ENCODE results near the gene MUCL3. TPM values are rescaled to one million over a fixed set of nuclear protein-coding genes. Genes with fewer than 3 reads are reported as not detected.
"Not testable (repeated sequence)": the region's sequence is repeated elsewhere in the genome, so short reads cannot be mapped to it uniquely, and the experiment has no call there.

MUCL3 gene
- total RNA-seq, 2 experiments from 2014 or later: not detected

- no peaks in the 10 kb centered on the region for H3K9me3 Mint-ChIP-seq
- CTCF ChIA-PET: interaction anchor here (1.1 to 1.3 kb wide), 2 partner anchors 39 to 125 kb away, joined by 3 to 6 read pairs; no protein-coding TSS in a partner anchor
- H3K27me3 Mint-ChIP-seq (ENCODE audit: low read depth): peaks cover 4% of the 10 kb centered on the region
- no peak for DNase-seq
- intact Hi-C loops (cut with micrococcal nuclease): no loop called here
- no peaks in the 10 kb centered on the region for H3K36me3 Mint-ChIP-seq (ENCODE audit: low read depth)
- H3K4me3 Mint-ChIP-seq: peak overlapping the region; percentile 71
- no peak overlapping the region for H3K27ac Mint-ChIP-seq
- H3K4me1 Mint-ChIP-seq (ENCODE audit: low read depth): peaks cover 13% of the 10 kb centered on the region
Observed at GRCh38 chr6:30954631-30955366, 14.0 kb downstream of the MUCL3 start.

GRCh38 chr6:30955367-30956042, 14.7 kb downstream of the MUCL3 start:
- Mint-ChIP-seq H3K27me3 (ENCODE audit: low read depth) (peaks cover 4% of the 10 kb centered on the region), H3K9me3 (no peaks in the 10 kb centered on the region), H3K27ac (no peak overlapping the region), H3K4me3 (peak overlapping the region; percentile 71), H3K36me3 (ENCODE audit: low read depth) (no peaks in the 10 kb centered on the region), H3K4me1 (ENCODE audit: low read depth) (peaks cover 13% of the 10 kb centered on the region)
- intact Hi-C loops (cut with micrococcal nuclease): no loop called here
- peak; percentile 82 for DNase-seq
- CTCF ChIA-PET: interaction anchor here (0.7 to 1.3 kb wide), 2 partner anchors 40 to 125 kb away, joined by 3 to 6 read pairs; no protein-coding TSS in a partner anchor

- DNase-seq: no peak
- intact Hi-C loops (cut with micrococcal nuclease): no loop called here
- CTCF ChIA-PET: interaction anchor here (0.7 kb wide), 1 partner anchor 814 kb away, joined by 3 read pairs; no protein-coding TSS in a partner anchor
- no peaks in the 10 kb centered on the region for H3K9me3 Mint-ChIP-seq
- H3K36me3 Mint-ChIP-seq (ENCODE audit: low read depth): no peaks in the 10 kb centered on the region
- H3K27me3 Mint-ChIP-seq (ENCODE audit: low read depth): peaks cover 4% of the 10 kb centered on the region
- H3K4me1 Mint-ChIP-seq (ENCODE audit: low read depth): peaks cover 13% of the 10 kb centered on the region
- no peak overlapping the region for H3K27ac Mint-ChIP-seq
- no peak overlapping the region for H3K4me3 Mint-ChIP-seq
Observed at GRCh38 chr6:30957716-30958115, 16.9 kb downstream of the MUCL3 start.

GRCh38 chr6:30960907-30961673, 20.3 kb downstream of the MUCL3 start:
- Mint-ChIP-seq H3K4me1 (ENCODE audit: low read depth) (peaks cover 5% of the 10 kb centered on the region), H3K27ac (no peak overlapping the region), H3K4me3 (no peak overlapping the region), H3K9me3 (no peaks in the 10 kb centered on the region), H3K27me3 (ENCODE audit: low read depth) (peaks cover 13% of the 10 kb centered on the region), H3K36me3 (ENCODE audit: low read depth) (no peaks in the 10 kb centered on the region)
- DNase-seq: no peak
- intact Hi-C loops (cut with micrococcal nuclease): no loop called here
- CTCF ChIA-PET: no interaction called here

GRCh38 chr6:30962716-30963115, 21.9 kb downstream of the MUCL3 start:
- CTCF ChIA-PET: no interaction called here
- H3K9me3 Mint-ChIP-seq: no peaks in the 10 kb centered on the region
- intact Hi-C loops (cut with micrococcal nuclease): no loop called here
- no peak overlapping the region for H3K27ac Mint-ChIP-seq
- H3K4me3 Mint-ChIP-seq: no peak overlapping the region
- no peaks in the 10 kb centered on the region for H3K36me3 Mint-ChIP-seq (ENCODE audit: low read depth)
- DNase-seq: no peak
- H3K27me3 Mint-ChIP-seq (ENCODE audit: low read depth): peaks cover 13% of the 10 kb centered on the region
- no peaks in the 10 kb centered on the region for H3K4me1 Mint-ChIP-seq (ENCODE audit: low read depth)

- Mint-ChIP-seq H3K27me3 (ENCODE audit: low read depth) (peaks cover 13% of the 10 kb centered on the region), H3K4me1 (ENCODE audit: low read depth) (no peaks in the 10 kb centered on the region), H3K27ac (no peak overlapping the region), H3K4me3 (no peak overlapping the region), H3K9me3 (no peaks in the 10 kb centered on the region), H3K36me3 (ENCODE audit: low read depth) (no peaks in the 10 kb centered on the region)
- no peak for DNase-seq
- CTCF ChIA-PET: interaction anchor here (1.1 kb wide), 1 partner anchor 116 kb away, joined by 6 read pairs; no protein-coding TSS in a partner anchor
- intact Hi-C loops (cut with micrococcal nuclease): no loop called here
Observed at GRCh38 chr6:30963641-30964040, 22.9 kb downstream of the MUCL3 start.

GRCh38 chr6:30964075-30964474, 23.3 kb downstream of the MUCL3 start:
- no peaks in the 10 kb centered on the region for H3K4me1 Mint-ChIP-seq (ENCODE audit: low read depth)
- intact Hi-C loops (cut with micrococcal nuclease): no loop called here
- no peaks in the 10 kb centered on the region for H3K9me3 Mint-ChIP-seq
- H3K27me3 Mint-ChIP-seq (ENCODE audit: low read depth): peaks cover 12% of the 10 kb centered on the region
- no peak overlapping the region for H3K4me3 Mint-ChIP-seq
- CTCF ChIA-PET: interaction anchor here (1.1 kb wide), 1 partner anchor 115 kb away, joined by 6 read pairs; no protein-coding TSS in a partner anchor
- H3K27ac Mint-ChIP-seq: no peak overlapping the region
- H3K36me3 Mint-ChIP-seq (ENCODE audit: low read depth): no peaks in the 10 kb centered on the region
- no peak for DNase-seq

- Mint-ChIP-seq H3K4me3 (no peak overlapping the region), H3K27me3 (ENCODE audit: low read depth) (peaks cover 10% of the 10 kb centered on the region), H3K36me3 (ENCODE audit: low read depth) (no peaks in the 10 kb centered on the region), H3K9me3 (no peaks in the 10 kb centered on the region), H3K27ac (no peak overlapping the region), H3K4me1 (ENCODE audit: low read depth) (no peaks in the 10 kb centered on the region)
- intact Hi-C loops (cut with micrococcal nuclease): no loop called here
- no peak for DNase-seq
- CTCF ChIA-PET: interaction anchor here (0.6 kb wide), 1 partner anchor 103 kb away, joined by 3 read pairs; no protein-coding TSS in a partner anchor
Observed at GRCh38 chr6:30965140-30965601, 24.4 kb downstream of the MUCL3 start.

- CTCF ChIA-PET: interaction anchor here (0.6 kb wide), 1 partner anchor 86 kb away, joined by 3 read pairs; no protein-coding TSS in a partner anchor
- Mint-ChIP-seq H3K4me1 (ENCODE audit: low read depth) (no peaks in the 10 kb centered on the region), H3K4me3 (no peak overlapping the region), H3K36me3 (ENCODE audit: low read depth) (no peaks in the 10 kb centered on the region), H3K9me3 (no peaks in the 10 kb centered on the region), H3K27me3 (ENCODE audit: low read depth) (peaks cover 10% of the 10 kb centered on the region), H3K27ac (no peak overlapping the region)
- intact Hi-C loops (cut with micrococcal nuclease): no loop called here
- no peak for DNase-seq
Observed at GRCh38 chr6:30966154-30966553, 25.4 kb downstream of the MUCL3 start.

GRCh38 chr6:30969171-30969570, 28.4 kb downstream of the MUCL3 start:
- H3K36me3 Mint-ChIP-seq (ENCODE audit: low read depth); intact Hi-C loops (cut with micrococcal nuclease); CTCF ChIA-PET; H3K27me3 Mint-ChIP-seq (ENCODE audit: low read depth); H3K4me1 Mint-ChIP-seq (ENCODE audit: low read depth); H3K4me3 Mint-ChIP-seq; DNase-seq; H3K27ac Mint-ChIP-seq; H3K9me3 Mint-ChIP-seq: not testable (repeated sequence)

- CTCF ChIA-PET: no interaction called here
- Mint-ChIP-seq H3K4me1 (ENCODE audit: low read depth) (no peaks in the 10 kb centered on the region), H3K36me3 (ENCODE audit: low read depth) (no peaks in the 10 kb centered on the region), H3K27ac (no peak overlapping the region), H3K4me3 (no peak overlapping the region), H3K9me3 (no peaks in the 10 kb centered on the region), H3K27me3 (ENCODE audit: low read depth) (no peaks in the 10 kb centered on the region)
- DNase-seq: no peak
- intact Hi-C loops (cut with micrococcal nuclease): no loop called here
Observed at GRCh38 chr6:30970946-30971345, 30.2 kb downstream of the MUCL3 start.

- CTCF ChIA-PET: interaction anchor here (0.6 kb wide), 1 partner anchor 756 kb away, joined by 3 read pairs; no protein-coding TSS in a partner anchor
- H3K27ac Mint-ChIP-seq: no peak overlapping the region
- no peak overlapping the region for H3K4me3 Mint-ChIP-seq
- no peaks in the 10 kb centered on the region for H3K36me3 Mint-ChIP-seq (ENCODE audit: low read depth)
- no peak for DNase-seq
- H3K27me3 Mint-ChIP-seq (ENCODE audit: low read depth): no peaks in the 10 kb centered on the region
- intact Hi-C loops (cut with micrococcal nuclease): no loop called here
- no peaks in the 10 kb centered on the region for H3K4me1 Mint-ChIP-seq (ENCODE audit: low read depth)
- no peaks in the 10 kb centered on the region for H3K9me3 Mint-ChIP-seq
Observed at GRCh38 chr6:30972816-30973215, 32.0 kb downstream of the MUCL3 start.
